H1 (cell line): Measurements from ENCODE around the gene NPNT. TPM values are rescaled to one million over a fixed set of nuclear protein-coding genes. Genes with fewer than 3 reads are reported as not detected.

Source experiments
- CTCF ChIA-PET: fragments of 300-600 bp; sonication (Branson Sonifier 250); formaldehyde crosslinking; loops from one replicate; lab custom pipeline; 2021; ENCODE audit not compliant: partially characterized antibody; lab: Charles Lee
- POLR2A ChIA-PET: fragments of 300-600 bp; sonication (Branson Sonifier 250); formaldehyde crosslinking; loops from one replicate; lab custom pipeline; 2021; ENCODE audit warnings: inconsistent platforms; ENCODE audit not compliant: partially characterized antibody; lab: Charles Lee
- DNase-seq, 2 experiments: peaks; one replicate each; pipeline versions ENCODE4 v3.0.0 to v3.0.0-alpha.2; 2010 to 2022; ENCODE audit warnings: low spot score in 2 of 2, low read depth in 1 of 2, mixed read lengths in 1 of 2
- FAIRE-seq: peaks from 2 replicates; lab custom pipeline; 2011; peaks lifted over from hg19 to GRCh38; lab: Jason Lieb, UNC
- H2AFZ ChIP-seq: 2 replicates; pipeline ENCODE4 v1.8.1; 2012; ENCODE audit warnings: low read length, inconsistent platforms
- H2AK5ac ChIP-seq: 2 replicates; pipeline ENCODE4 v1.6.1; 2013; ENCODE audit warnings: low read depth, low read length
- H2BK120ac ChIP-seq: replicated peaks from 2 replicates; pipeline ENCODE3; 2013; ENCODE audit warnings: low read depth, low read length, inconsistent platforms
- H2BK12ac ChIP-seq: 2 replicates; pipeline ENCODE4 v1.6.1; 2013; ENCODE audit warnings: low read depth, low read length
- H2BK15ac ChIP-seq: 2 replicates; pipeline ENCODE4 v1.6.1; 2013; ENCODE audit warnings: low read length
- H2BK20ac ChIP-seq: 2 replicates; pipeline ENCODE4 v1.6.1; 2013; ENCODE audit warnings: low read length
- H2BK5ac ChIP-seq: 2 replicates; pipeline ENCODE4 v1.6.1; 2013; ENCODE audit warnings: low read depth, low read length
- H3K14ac ChIP-seq: 2 replicates; pipeline ENCODE4 v1.6.1; 2013; ENCODE audit warnings: inconsistent platforms; ENCODE audit not compliant: insufficient read length
- H3K18ac ChIP-seq: 2 replicates; pipeline ENCODE4 v1.6.1; 2013; ENCODE audit warnings: low read length; ENCODE audit errors: extremely low read depth
- H3K23ac ChIP-seq: 2 replicates; pipeline ENCODE4 v1.6.1; 2013; ENCODE audit warnings: inconsistent platforms; ENCODE audit not compliant: insufficient read length
- H3K23me2 ChIP-seq: 2 replicates; pipeline ENCODE4 v1.6.1; 2013; ENCODE audit warnings: low read depth, low read length
- H3K27ac ChIP-seq: 2 replicates; pipeline ENCODE4 v1.6.1; 2011; ENCODE audit warnings: low read depth, low read length, inconsistent platforms
- H3K27me3 ChIP-seq, 4 experiments: replicated peaks in 1 of 4; 1 replicate in 1 of 4; 2 replicates in 3 of 4; pipeline versions ENCODE4 v1.6.1 to v1.8.1; 2011 to 2013; ENCODE audit warnings: low read length in 3 of 4, mild to moderate bottlenecking in 3 of 4, inconsistent platforms in 2 of 4, mixed read lengths in 2 of 4, moderate library complexity in 1 of 4; ENCODE audit not compliant: control insufficient read depth in 3 of 4, insufficient read depth in 3 of 4; ENCODE audit errors: extremely low read depth in 1 of 4
- H3K36me3 ChIP-seq, 4 experiments: 2 replicates each; pipeline versions ENCODE4 v1.6.1 to v1.8.1; 2011 to 2013; ENCODE audit warnings: mild to moderate bottlenecking in 4 of 4, low read length in 3 of 4, moderate library complexity in 2 of 4, control low read depth in 1 of 4, inconsistent platforms in 1 of 4; ENCODE audit not compliant: insufficient read depth in 4 of 4, control insufficient read depth in 2 of 4
- H3K4ac ChIP-seq: replicated peaks from 2 replicates; pipeline ENCODE3; 2013; ENCODE audit warnings: low read length, low read depth, mixed read lengths, inconsistent platforms; ENCODE audit not compliant: insufficient read length
- H3K4me1 ChIP-seq, 4 experiments: replicated peaks in 1 of 4; 1 replicate in 1 of 4; 2 replicates in 3 of 4; pipeline versions ENCODE4 v1.6.1 to v1.8.1; 2011 to 2013; ENCODE audit warnings: low read length in 3 of 4, inconsistent platforms in 2 of 4, mixed read lengths in 1 of 4; ENCODE audit not compliant: insufficient read depth in 4 of 4, control insufficient read depth in 3 of 4
- H3K4me2 ChIP-seq, 2 experiments: 2 replicates each; pipeline versions ENCODE4 v1.6.1 to v1.8.1; 2011 to 2013; ENCODE audit warnings: low read depth in 2 of 2, low read length in 2 of 2, control low read depth in 1 of 2, inconsistent platforms in 1 of 2, mild to moderate bottlenecking in 1 of 2; ENCODE audit not compliant: insufficient read depth in 1 of 2
- H3K4me3 ChIP-seq, 4 experiments: fragments of 200-600, 300-600 bp in 1 of 4; sonication (generic), shearing (Covaris generic), sonication (Bioruptor Twin) in 1 of 4; 2 replicates each; pipeline versions ENCODE4 v1.5.1 to v1.8.1; 2011 to 2016; ENCODE audit warnings: low read length in 4 of 4, low read depth in 3 of 4, control low read depth in 2 of 4, inconsistent platforms in 2 of 4, mild to moderate bottlenecking in 2 of 4, mixed read lengths in 1 of 4, moderate library complexity in 1 of 4; ENCODE audit not compliant: insufficient read depth in 2 of 4; ENCODE audit errors: extremely low read depth in 1 of 4
- H3K56ac ChIP-seq: replicated peaks from 2 replicates; pipeline ENCODE3; 2013; ENCODE audit warnings: low read depth, mild to moderate bottlenecking, mixed read lengths, low read length, inconsistent platforms; ENCODE audit not compliant: insufficient read length
- H3K79me1 ChIP-seq: 2 replicates; pipeline ENCODE4 v1.6.1; 2013; ENCODE audit warnings: low read depth, low read length, control low read depth
- H3K79me2 ChIP-seq, 2 experiments: 2 replicates each; pipeline versions ENCODE4 v1.6.1 to v1.8.1; 2012 to 2013; ENCODE audit warnings: low read length in 2 of 2, mild to moderate bottlenecking in 2 of 2, inconsistent platforms in 1 of 2; ENCODE audit not compliant: insufficient read depth in 2 of 2, control insufficient read depth in 1 of 2
- H3K9ac ChIP-seq, 4 experiments: replicated peaks in 1 of 4; 1 replicate in 1 of 4; 2 replicates in 3 of 4; pipeline versions ENCODE4 v1.6.1 to v1.8.1; 2011 to 2013; ENCODE audit warnings: low read depth in 3 of 4, low read length in 3 of 4, control low read depth in 2 of 4, mild to moderate bottlenecking in 2 of 4, moderate library complexity in 2 of 4, inconsistent platforms in 1 of 4; ENCODE audit errors: extremely low read depth in 1 of 4
- H3K9me3 ChIP-seq, 2 experiments: 2 replicates each; pipeline versions ENCODE4 v1.6.1 to v1.8.1; 2012 to 2013; ENCODE audit warnings: mild to moderate bottlenecking in 2 of 2, moderate library complexity in 2 of 2, control low read depth in 1 of 2, inconsistent platforms in 1 of 2, low read depth in 1 of 2, low read length in 1 of 2, mixed read lengths in 1 of 2; ENCODE audit not compliant: insufficient read depth in 2 of 2
- H4K20me1 ChIP-seq, 2 experiments: replicated peaks in 1 of 2; 2 replicates each; pipeline versions ENCODE3 to v1.8.1; 2011 to 2013; ENCODE audit warnings: inconsistent platforms in 2 of 2, low read length in 2 of 2, mild to moderate bottlenecking in 1 of 2; ENCODE audit not compliant: insufficient read depth in 2 of 2, control insufficient read depth in 1 of 2
- H4K5ac ChIP-seq: 2 replicates; pipeline ENCODE4 v1.6.1; 2013; ENCODE audit warnings: low read length, low read depth, mixed read lengths, inconsistent platforms; ENCODE audit not compliant: insufficient read length
- H4K8ac ChIP-seq: 2 replicates; pipeline ENCODE4 v1.8.0; 2013; ENCODE audit warnings: mild to moderate bottlenecking, moderate library complexity, low read length, inconsistent platforms; ENCODE audit not compliant: insufficient read depth; ENCODE audit errors: extremely low read depth
- H4K91ac ChIP-seq: replicated peaks from 2 replicates; pipeline ENCODE3; 2013; ENCODE audit warnings: low read length, mixed read lengths, inconsistent platforms; ENCODE audit not compliant: insufficient read length
- EZH2 ChIP-seq: fragments of 200-600 bp; sonication (generic); IDR thresholded peaks from 2 replicates; pipeline ENCODE4 v1.7.1; 2012; ENCODE audit warnings: low read depth, mild to moderate bottlenecking, moderate library complexity, low read length, inconsistent platforms; ENCODE audit not compliant: severe bottlenecking
- KDM4A ChIP-seq: IDR thresholded peaks from one replicate; pipeline ENCODE4 v1.7.1; 2012; ENCODE audit warnings: low read depth, mild to moderate bottlenecking, moderate library complexity, low read length, inconsistent platforms; ENCODE audit not compliant: severe bottlenecking
- KDM5A ChIP-seq: fragments of 200-600 bp; IDR thresholded peaks from 2 replicates; pipeline ENCODE4 v1.7.1; 2012; ENCODE audit warnings: mild to moderate bottlenecking, low read length, inconsistent platforms, mixed read lengths
- MAX ChIP-seq: IDR thresholded peaks from 2 replicates; pipeline ENCODE4 v1.6.1; 2012; ENCODE audit warnings: inconsistent platforms
- NANOG ChIP-seq: IDR thresholded peaks from 2 replicates; pipeline ENCODE4 v1.6.1; 2011; ENCODE audit warnings: low read length, low read depth, mild to moderate bottlenecking, inconsistent platforms; ENCODE audit not compliant: insufficient read depth, poor library complexity, severe bottlenecking
- RAD21 ChIP-seq, 2 experiments: IDR thresholded peaks in 1 of 2; conservative IDR thresholded peaks in 1 of 2; 2 replicates each; pipeline ENCODE4 v1.6.1; 2011; ENCODE audit warnings: low read depth in 2 of 2, low read length in 2 of 2, improper control_type of control experiment in 1 of 2, inconsistent platforms in 1 of 2, mild to moderate bottlenecking in 1 of 2, moderate library complexity in 1 of 2
- RFX5 ChIP-seq: IDR thresholded peaks from 2 replicates; pipeline ENCODE4 v1.6.1; 2011; ENCODE audit warnings: low read depth, low read length, improper control_type of control experiment, borderline replicate concordance
- RNF2 ChIP-seq: fragments of 200-900, 300-1000 bp; sonication (generic); IDR thresholded peaks from 2 replicates; pipeline ENCODE4 v1.7.1; 2016; ENCODE audit warnings: borderline replicate concordance, low read depth, mild to moderate bottlenecking, antibody characterized with exemption, low read length; ENCODE audit not compliant: poor library complexity, severe bottlenecking; ENCODE audit errors: missing control alignments
- SUZ12 ChIP-seq: fragments of 200-600 bp; sonication (generic); IDR thresholded peaks from 2 replicates; pipeline ENCODE4 v1.6.1; 2012; ENCODE audit warnings: mild to moderate bottlenecking, inconsistent platforms, low read length, moderate library complexity, mixed read lengths
- TBP ChIP-seq: IDR thresholded peaks from 2 replicates; pipeline ENCODE4 v1.6.1; 2011; ENCODE audit warnings: low read depth, low read length, improper control_type of control experiment
- TCF12 ChIP-seq: IDR thresholded peaks from 2 replicates; pipeline ENCODE4 v1.6.1; 2011; ENCODE audit warnings: low read depth, mild to moderate bottlenecking, low read length
- ZNF274 ChIP-seq: IDR thresholded peaks from 2 replicates; pipeline ENCODE4 v1.7.0; 2012; ENCODE audit warnings: low read length, borderline replicate concordance; ENCODE audit errors: extremely low read depth
- whole genome bisulfite sequencing, 2 experiments: shearing (Covaris generic) in 1 of 2; methylation state at CpG; one replicate each; pipeline versions ENCODE4 v1.1.6 to v1.1.7; 2013 to 2015; ENCODE audit warnings: low lambda C conversion rate in 2 of 2, mixed read lengths in 2 of 2, inconsistent platforms in 1 of 2, low coverage in 1 of 2, missing lambda C conversion rate in 1 of 2; ENCODE audit not compliant: insufficient replicate concordance in 2 of 2, insufficient coverage in 1 of 2, insufficient read length in 1 of 2; ENCODE audit errors: extremely low coverage in 1 of 2, missing lambda C conversion rate in 1 of 2; 5-methylcytosine and 5-hydroxymethylcytosine counted together
- polyA plus RNA-seq, 7 experiments: library from polyadenylated mRNA; depleted of rRNA in 3 of 7; stranded (reverse) in 5 of 7; unstranded in 2 of 7; fragments of >200 nt in 5 of 7; fragments of 200-250 nt in 2 of 7; gene quantifications; 1 replicate in 5 of 7; 2 replicates in 1 of 7; 4 replicates in 1 of 7; pipeline versions ENCODE4 v1.2.1 to v1.2.3, GENCODE V29; 2011 to 2013; ENCODE audit warnings: missing spikeins in 2 of 7, mixed read lengths in 2 of 7
- total RNA-seq: library from RNA; stranded (reverse); fragmentation: NEBNext Ultra II Directional; extraction: Animal tissue kit (Norgen Biotek cat#: 25700); gene quantifications from 2 replicates; pipeline ENCODE4 v1.2.1, GENCODE V29; 2021

Gene NPNT
- total and polyA plus RNA-seq, 2 of the 8 experiments (the other 6 are each of a cell fraction or from before 2014, with no cell fraction given) = 0.24 to 0.97 TPM

GRCh38 chr4:105896461-105896942 is 1.2 kb downstream of the NPNT start:
- Histone ChIP-seq H3K36me3 (no peaks in the 10 kb centered on the region), H4K8ac (no peak overlapping the region), H4K91ac (no peak overlapping the region), H3K9ac (no peak overlapping the region), H3K56ac (no peak overlapping the region), H3K4me2 (peak overlapping the region; percentile 77 to 91), H3K27ac (no peak overlapping the region), H2BK5ac (no peak overlapping the region), H3K23ac (no peak overlapping the region), H3K79me2 (no peaks in the 10 kb centered on the region), H3K4me3 (peak overlapping the region; percentile 57 to 78 (median 60)), H2BK15ac (peak overlapping the region; percentile 49; the same call in 1 of the 2 replicates), H2BK20ac (no peak overlapping the region), H3K27me3 (peaks cover 19 to 52% (median 38%) of the 10 kb centered on the region in 4 experiments), H2BK12ac (no peak overlapping the region), H2AK5ac (no peak overlapping the region), H2BK120ac (no peak overlapping the region), H3K23me2 (peaks cover 17% of the 10 kb centered on the region; the same call in 1 of the 2 replicates), H3K4me1 (peaks cover 0 to 9% (median 5%) of the 10 kb centered on the region in 4 experiments; a peak in 4 of 7 replicates), H3K9me3 (no peaks in the 10 kb centered on the region), H3K4ac (no peak overlapping the region), H4K20me1 (no peaks in the 10 kb centered on the region), H3K14ac (no peak overlapping the region), H4K5ac (no peak overlapping the region), H3K18ac (no peak overlapping the region; the same call in 1 of the 2 replicates), H2AFZ (peak overlapping the region; percentile 23; the same call in 1 of the 2 replicates), H3K79me1 (no peaks in the 10 kb centered on the region)
- ChIA-PET CTCF (no interaction called here), POLR2A (no interaction called here)
- FAIRE-seq (no peak), DNase-seq (no peak)
- WGBS, 2 experiments = 7 to 100% methylated on average over 1 to 22 of the region's 22 CpGs
- TF ChIP-seq TCF12 = 0 out of 2 replicates have a peak, but pooled peaks have one; percentile 41
- no peak for TF ChIP-seq KDM5A
- TF ChIP-seq ZNF274 = no peak
- TF ChIP-seq RNF2 = peak; percentile 48
- no peak for TF ChIP-seq TBP
- TF ChIP-seq RFX5 = no peak
- TF ChIP-seq NANOG = no peak
- TF ChIP-seq KDM4A = peak; percentile 9
- TF ChIP-seq SUZ12 = peak; percentile 81; the same call in 1 of the 2 replicates
- peak; percentile 67 for TF ChIP-seq EZH2
- TF ChIP-seq MAX = no peak
- TF ChIP-seq RAD21 (IDR thresholded peaks at IDR 0.05 in 1 of 2, conservative IDR thresholded peaks at IDR 0.05 in 1 of 2; ENCODE audit: low read depth in 2 of 2, low read length in 2 of 2) = no peak
